HepG2 (cell line): ENCODE data around the gene KIF22. TPM values are rescaled to one million over a fixed set of nuclear protein-coding genes. Genes with fewer than 3 reads are reported as not detected.

ENCODE experiments used
- CCDC6 ChIP-seq: sonication (generic); formaldehyde crosslinking; IDR thresholded peaks from 2 replicates; pipeline ENCODE4 v1.8.1; 2022; ENCODE audit warnings: mild to moderate bottlenecking, missing genetic modification reagents, moderate library complexity
- GATAD2A ChIP-seq: IDR thresholded peaks from 2 replicates; pipeline ENCODE4 v1.6.1; 2016
- HNF4G ChIP-seq, 2 experiments: sonication (generic) in 1 of 2; formaldehyde crosslinking in 1 of 2; IDR thresholded peaks; 2 replicates each; pipeline versions ENCODE4 v1.4.0 to v1.6.1; 2011 to 2020; ENCODE audit warnings: borderline replicate concordance in 2 of 2, low read depth in 2 of 2, mild to moderate bottlenecking in 2 of 2, low read length in 1 of 2, missing genetic modification reagents in 1 of 2, moderate library complexity in 1 of 2
- KDM5A ChIP-seq: fragments of 200-600 bp; sonication (generic); IDR thresholded peaks from 2 replicates; pipeline ENCODE4 v1.7.0; 2018; ENCODE audit warnings: antibody characterized with exemption, mild to moderate bottlenecking, low read length, borderline replicate concordance
- PHF20 ChIP-seq: sonication (generic); formaldehyde crosslinking; IDR thresholded peaks from 2 replicates; pipeline ENCODE4 v1.5.0; 2020; ENCODE audit warnings: mild to moderate bottlenecking, missing genetic modification reagents
- RFXANK ChIP-seq: IDR thresholded peaks from 2 replicates; pipeline ENCODE4 v1.6.1; 2016
- ZNF350 ChIP-seq: sonication (generic); formaldehyde crosslinking; IDR thresholded peaks from 2 replicates; pipeline ENCODE4 v1.4.0; 2020; ENCODE audit warnings: mild to moderate bottlenecking, low read depth, missing genetic modification reagents, borderline replicate concordance
- ZNF564 ChIP-seq: sonication (generic); formaldehyde crosslinking; IDR thresholded peaks from 2 replicates; pipeline ENCODE4 v1.8.1; 2023; ENCODE audit warnings: mild to moderate bottlenecking, missing genetic modification reagents
- polyA plus RNA-seq, 8 experiments: library from polyadenylated mRNA; depleted of rRNA in 3 of 8; stranded (reverse) in 7 of 8; unstranded in 1 of 8; fragments of >200 nt; fragmentation: Illumina TruSeq in 4 of 8; extraction: Trizol in 4 of 8; gene quantifications; 2 replicates each; pipeline versions ENCODE4 v1.2.1 to v1.2.3, GENCODE V29; 2011 to 2016; ENCODE audit warnings: low read depth in 4 of 8, missing spikeins in 1 of 8, mixed read lengths in 1 of 8; ENCODE audit not compliant: insufficient read depth in 1 of 8
- total RNA-seq, 5 experiments: library from RNA; depleted of rRNA; stranded (reverse); fragments of >200 nt; fragmentation: Illumina TruSeq; extraction: Trizol; gene quantifications; 2 replicates each; pipeline ENCODE4 v1.2.3, GENCODE V29; 2016; ENCODE audit warnings: low read depth in 1 of 5
- TF ChIP-seq, protein P1 (sequence below): sonication (generic); formaldehyde crosslinking; IDR thresholded peaks from 2 replicates; pipeline ENCODE4 v1.8.1; 2022; ENCODE audit warnings: low read depth, mild to moderate bottlenecking, missing genetic modification reagents
- TF ChIP-seq, protein P2 (sequence below): sonication (generic); formaldehyde crosslinking; IDR thresholded peaks from 2 replicates; pipeline ENCODE4 v1.8.1; 2022; ENCODE audit warnings: mild to moderate bottlenecking, missing genetic modification reagents
- TF ChIP-seq, protein P3 (sequence below): sonication (generic); formaldehyde crosslinking; IDR thresholded peaks from 2 replicates; pipeline ENCODE4 v1.5.1; 2020; ENCODE audit warnings: mild to moderate bottlenecking, missing genetic modification reagents, borderline replicate concordance
- TF ChIP-seq, protein P4 (sequence below): sonication (generic); formaldehyde crosslinking; IDR thresholded peaks from 2 replicates; pipeline ENCODE4 v1.9.0; 2021; ENCODE audit warnings: missing genetic modification reagents, mild to moderate bottlenecking, borderline replicate concordance
- TF ChIP-seq, protein P5 (sequence below): sonication (generic); formaldehyde crosslinking; IDR thresholded peaks from 2 replicates; pipeline ENCODE4 v1.8.0; 2023; ENCODE audit warnings: mild to moderate bottlenecking, missing genetic modification reagents

KIF22 gene
- total and polyA plus RNA-seq, 2 of the 13 experiments (the other 11 are each of a cell fraction or from before 2014, with no cell fraction given) = 95.8 to 118 TPM

DNA sequence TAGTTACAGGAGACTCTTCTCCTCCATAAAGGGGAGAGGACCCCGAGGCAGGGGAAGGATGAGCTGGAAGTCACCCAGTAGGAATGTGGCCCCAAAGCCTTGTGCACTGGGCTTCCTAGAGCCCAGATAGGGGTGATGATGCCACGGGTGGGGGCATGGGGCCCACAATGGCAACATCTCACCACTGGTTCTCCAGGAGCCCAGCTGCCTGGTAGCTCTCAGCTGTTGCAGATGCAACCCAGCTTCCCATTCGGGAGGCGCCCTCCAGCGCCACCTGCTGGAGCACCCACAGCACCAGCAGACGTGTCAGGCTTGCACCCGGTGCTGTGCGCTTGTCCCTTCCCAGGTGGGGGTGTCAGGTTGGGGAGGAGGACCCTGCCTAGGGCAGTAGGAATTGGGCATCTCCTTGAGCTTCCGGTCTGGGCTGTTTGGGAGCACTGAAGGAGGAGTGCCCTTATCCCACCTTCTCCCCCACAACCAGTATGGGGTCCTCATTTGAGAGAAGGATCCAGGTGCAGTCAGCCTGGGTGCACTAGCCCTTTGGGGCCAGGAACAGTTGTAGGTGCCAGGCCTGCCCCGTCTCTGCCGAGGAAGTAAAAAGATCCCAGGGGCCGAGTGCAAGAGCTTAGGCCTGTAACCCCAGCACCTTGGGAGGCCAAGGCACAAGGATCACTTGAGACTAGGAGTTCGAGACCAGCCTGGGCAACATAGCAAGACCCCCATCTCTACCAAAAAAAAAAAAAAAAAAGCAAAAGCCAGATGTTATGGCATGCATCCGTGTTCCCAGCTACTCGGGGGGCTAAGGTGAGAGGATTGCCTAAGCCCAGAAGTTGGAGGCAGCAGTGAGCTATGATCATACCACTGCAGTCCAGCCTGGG is 58.1 kb downstream of the KIF22 start (continued):
- TF ChIP-seq, protein P1, sequence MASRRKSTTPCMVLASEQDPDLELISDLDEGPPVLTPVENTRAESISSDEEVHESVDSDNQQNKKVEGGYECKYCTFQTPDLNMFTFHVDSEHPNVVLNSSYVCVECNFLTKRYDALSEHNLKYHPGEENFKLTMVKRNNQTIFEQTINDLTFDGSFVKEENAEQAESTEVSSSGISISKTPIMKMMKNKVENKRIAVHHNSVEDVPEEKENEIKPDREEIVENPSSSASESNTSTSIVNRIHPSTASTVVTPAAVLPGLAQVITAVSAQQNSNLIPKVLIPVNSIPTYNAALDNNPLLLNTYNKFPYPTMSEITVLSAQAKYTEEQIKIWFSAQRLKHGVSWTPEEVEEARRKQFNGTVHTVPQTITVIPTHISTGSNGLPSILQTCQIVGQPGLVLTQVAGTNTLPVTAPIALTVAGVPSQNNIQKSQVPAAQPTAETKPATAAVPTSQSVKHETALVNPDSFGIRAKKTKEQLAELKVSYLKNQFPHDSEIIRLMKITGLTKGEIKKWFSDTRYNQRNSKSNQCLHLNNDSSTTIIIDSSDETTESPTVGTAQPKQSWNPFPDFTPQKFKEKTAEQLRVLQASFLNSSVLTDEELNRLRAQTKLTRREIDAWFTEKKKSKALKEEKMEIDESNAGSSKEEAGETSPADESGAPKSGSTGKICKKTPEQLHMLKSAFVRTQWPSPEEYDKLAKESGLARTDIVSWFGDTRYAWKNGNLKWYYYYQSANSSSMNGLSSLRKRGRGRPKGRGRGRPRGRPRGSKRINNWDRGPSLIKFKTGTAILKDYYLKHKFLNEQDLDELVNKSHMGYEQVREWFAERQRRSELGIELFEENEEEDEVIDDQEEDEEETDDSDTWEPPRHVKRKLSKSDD (CRISPR knock-in tag) = no peak
- TF ChIP-seq, protein P2, sequence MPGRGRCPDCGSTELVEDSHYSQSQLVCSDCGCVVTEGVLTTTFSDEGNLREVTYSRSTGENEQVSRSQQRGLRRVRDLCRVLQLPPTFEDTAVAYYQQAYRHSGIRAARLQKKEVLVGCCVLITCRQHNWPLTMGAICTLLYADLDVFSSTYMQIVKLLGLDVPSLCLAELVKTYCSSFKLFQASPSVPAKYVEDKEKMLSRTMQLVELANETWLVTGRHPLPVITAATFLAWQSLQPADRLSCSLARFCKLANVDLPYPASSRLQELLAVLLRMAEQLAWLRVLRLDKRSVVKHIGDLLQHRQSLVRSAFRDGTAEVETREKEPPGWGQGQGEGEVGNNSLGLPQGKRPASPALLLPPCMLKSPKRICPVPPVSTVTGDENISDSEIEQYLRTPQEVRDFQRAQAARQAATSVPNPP (CRISPR knock-in tag) = no peak
- TF ChIP-seq, protein P3, sequence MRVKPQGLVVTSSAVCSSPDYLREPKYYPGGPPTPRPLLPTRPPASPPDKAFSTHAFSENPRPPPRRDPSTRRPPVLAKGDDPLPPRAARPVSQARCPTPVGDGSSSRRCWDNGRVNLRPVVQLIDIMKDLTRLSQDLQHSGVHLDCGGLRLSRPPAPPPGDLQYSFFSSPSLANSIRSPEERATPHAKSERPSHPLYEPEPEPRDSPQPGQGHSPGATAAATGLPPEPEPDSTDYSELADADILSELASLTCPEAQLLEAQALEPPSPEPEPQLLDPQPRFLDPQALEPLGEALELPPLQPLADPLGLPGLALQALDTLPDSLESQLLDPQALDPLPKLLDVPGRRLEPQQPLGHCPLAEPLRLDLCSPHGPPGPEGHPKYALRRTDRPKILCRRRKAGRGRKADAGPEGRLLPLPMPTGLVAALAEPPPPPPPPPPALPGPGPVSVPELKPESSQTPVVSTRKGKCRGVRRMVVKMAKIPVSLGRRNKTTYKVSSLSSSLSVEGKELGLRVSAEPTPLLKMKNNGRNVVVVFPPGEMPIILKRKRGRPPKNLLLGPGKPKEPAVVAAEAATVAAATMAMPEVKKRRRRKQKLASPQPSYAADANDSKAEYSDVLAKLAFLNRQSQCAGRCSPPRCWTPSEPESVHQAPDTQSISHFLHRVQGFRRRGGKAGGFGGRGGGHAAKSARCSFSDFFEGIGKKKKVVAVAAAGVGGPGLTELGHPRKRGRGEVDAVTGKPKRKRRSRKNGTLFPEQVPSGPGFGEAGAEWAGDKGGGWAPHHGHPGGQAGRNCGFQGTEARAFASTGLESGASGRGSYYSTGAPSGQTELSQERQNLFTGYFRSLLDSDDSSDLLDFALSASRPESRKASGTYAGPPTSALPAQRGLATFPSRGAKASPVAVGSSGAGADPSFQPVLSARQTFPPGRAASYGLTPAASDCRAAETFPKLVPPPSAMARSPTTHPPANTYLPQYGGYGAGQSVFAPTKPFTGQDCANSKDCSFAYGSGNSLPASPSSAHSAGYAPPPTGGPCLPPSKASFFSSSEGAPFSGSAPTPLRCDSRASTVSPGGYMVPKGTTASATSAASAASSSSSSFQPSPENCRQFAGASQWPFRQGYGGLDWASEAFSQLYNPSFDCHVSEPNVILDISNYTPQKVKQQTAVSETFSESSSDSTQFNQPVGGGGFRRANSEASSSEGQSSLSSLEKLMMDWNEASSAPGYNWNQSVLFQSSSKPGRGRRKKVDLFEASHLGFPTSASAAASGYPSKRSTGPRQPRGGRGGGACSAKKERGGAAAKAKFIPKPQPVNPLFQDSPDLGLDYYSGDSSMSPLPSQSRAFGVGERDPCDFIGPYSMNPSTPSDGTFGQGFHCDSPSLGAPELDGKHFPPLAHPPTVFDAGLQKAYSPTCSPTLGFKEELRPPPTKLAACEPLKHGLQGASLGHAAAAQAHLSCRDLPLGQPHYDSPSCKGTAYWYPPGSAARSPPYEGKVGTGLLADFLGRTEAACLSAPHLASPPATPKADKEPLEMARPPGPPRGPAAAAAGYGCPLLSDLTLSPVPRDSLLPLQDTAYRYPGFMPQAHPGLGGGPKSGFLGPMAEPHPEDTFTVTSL (CRISPR knock-in tag) = no peak
- TF ChIP-seq GATAD2A (CRISPR knock-in tag) (peak; percentile 56; the same call in 1 of the 2 replicates), HNF4G (IDR thresholded peaks at IDR 0.05; ENCODE audit: borderline replicate concordance, low read depth, low read length) (no peak), HNF4G (CRISPR knock-in tag; IDR thresholded peaks at IDR 0.05; ENCODE audit: borderline replicate concordance, low read depth) (no peak), RFXANK (CRISPR knock-in tag) (no peak), ZNF564 (CRISPR knock-in tag) (no peak), KDM5A (no peak), PHF20 (CRISPR knock-in tag) (no peak), ZNF350 (peak; percentile 65; the same call in 1 of the 2 replicates), CCDC6 (no peak)
- TF ChIP-seq, protein P4, sequence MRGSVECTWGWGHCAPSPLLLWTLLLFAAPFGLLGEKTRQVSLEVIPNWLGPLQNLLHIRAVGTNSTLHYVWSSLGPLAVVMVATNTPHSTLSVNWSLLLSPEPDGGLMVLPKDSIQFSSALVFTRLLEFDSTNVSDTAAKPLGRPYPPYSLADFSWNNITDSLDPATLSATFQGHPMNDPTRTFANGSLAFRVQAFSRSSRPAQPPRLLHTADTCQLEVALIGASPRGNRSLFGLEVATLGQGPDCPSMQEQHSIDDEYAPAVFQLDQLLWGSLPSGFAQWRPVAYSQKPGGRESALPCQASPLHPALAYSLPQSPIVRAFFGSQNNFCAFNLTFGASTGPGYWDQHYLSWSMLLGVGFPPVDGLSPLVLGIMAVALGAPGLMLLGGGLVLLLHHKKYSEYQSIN (CRISPR knock-in tag) = no peak
- TF ChIP-seq, protein P5, sequence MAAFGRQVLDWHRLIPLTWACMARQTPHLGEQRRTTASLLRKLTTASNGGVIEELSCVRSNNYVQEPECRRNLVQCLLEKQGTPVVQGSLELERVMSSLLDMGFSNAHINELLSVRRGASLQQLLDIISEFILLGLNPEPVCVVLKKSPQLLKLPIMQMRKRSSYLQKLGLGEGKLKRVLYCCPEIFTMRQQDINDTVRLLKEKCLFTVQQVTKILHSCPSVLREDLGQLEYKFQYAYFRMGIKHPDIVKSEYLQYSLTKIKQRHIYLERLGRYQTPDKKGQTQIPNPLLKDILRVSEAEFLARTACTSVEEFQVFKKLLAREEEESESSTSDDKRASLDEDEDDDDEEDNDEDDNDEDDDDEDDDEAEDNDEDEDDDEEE (CRISPR knock-in tag) = 0 out of 2 replicates have a peak, but pooled peaks have one; percentile 40
